ENCODE measurements around the gene PLD4.

Gene PLD4

DNA sequence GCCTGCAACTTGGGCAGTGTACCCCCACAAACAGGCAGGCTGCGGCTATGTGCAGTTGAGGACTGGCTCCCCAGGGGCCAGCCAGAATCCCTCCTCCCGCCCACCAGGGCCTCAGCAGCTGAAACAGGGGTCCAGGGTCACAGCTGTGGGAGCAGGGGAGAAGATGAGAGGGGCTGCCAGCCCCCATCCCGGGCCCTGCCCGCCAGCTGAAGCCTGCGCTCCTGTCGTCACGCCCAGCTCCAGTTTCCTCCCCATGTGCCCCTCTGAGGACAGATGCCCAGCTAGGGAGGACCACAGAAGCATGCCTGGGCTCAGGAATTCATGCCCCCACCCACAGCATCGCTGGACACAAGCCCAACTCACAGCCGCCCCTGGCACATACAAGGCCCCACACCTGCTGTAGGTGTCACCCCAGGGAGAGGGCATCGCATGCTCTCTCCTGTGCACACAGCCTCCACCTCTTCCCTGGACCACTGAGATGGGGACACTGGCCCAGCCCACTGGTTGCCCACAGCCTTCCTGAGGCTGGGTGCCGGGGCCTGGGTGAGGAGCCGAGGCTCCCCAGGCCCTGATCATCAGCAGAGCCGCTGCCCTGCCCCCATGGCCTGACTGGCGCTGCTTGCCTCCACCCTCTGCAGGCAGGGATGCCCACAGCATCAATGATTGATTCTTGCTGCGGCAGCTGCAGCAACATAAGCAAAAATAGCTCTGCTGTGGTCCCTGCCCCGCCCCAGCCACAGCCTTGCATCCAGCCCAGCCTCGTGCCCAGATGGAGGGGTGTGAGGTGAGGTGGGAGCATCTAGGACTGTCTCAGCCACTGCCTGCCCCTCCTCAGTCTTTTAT lies 57.2 kb downstream of the PLD4 start:
- H3K27me3 ChIP-seq, result peaks cover 48% of the 10 kb centered on the region
- TF ChIP-seq, protein P1, sequence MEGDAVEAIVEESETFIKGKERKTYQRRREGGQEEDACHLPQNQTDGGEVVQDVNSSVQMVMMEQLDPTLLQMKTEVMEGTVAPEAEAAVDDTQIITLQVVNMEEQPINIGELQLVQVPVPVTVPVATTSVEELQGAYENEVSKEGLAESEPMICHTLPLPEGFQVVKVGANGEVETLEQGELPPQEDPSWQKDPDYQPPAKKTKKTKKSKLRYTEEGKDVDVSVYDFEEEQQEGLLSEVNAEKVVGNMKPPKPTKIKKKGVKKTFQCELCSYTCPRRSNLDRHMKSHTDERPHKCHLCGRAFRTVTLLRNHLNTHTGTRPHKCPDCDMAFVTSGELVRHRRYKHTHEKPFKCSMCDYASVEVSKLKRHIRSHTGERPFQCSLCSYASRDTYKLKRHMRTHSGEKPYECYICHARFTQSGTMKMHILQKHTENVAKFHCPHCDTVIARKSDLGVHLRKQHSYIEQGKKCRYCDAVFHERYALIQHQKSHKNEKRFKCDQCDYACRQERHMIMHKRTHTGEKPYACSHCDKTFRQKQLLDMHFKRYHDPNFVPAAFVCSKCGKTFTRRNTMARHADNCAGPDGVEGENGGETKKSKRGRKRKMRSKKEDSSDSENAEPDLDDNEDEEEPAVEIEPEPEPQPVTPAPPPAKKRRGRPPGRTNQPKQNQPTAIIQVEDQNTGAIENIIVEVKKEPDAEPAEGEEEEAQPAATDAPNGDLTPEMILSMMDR (IDR thresholded peaks at IDR 0.05), result no peak
- H3K4me1 ChIP-seq (ENCODE audit: control insufficient read depth in 1 of 2, insufficient read depth in 1 of 2, low read depth in 1 of 2, low read length in 1 of 2), result peaks cover 22 to 23% of the 10 kb centered on the region in 2 experiments
- H3K4me3 ChIP-seq (ENCODE audit: low read depth in 1 of 2, low read length in 1 of 2), result no peak overlapping the region
- H3K9me3 ChIP-seq, result no peaks in the 10 kb centered on the region
- H3K27ac ChIP-seq, result no peak overlapping the region
- H3K36me3 ChIP-seq, result no peaks in the 10 kb centered on the region

DNA sequence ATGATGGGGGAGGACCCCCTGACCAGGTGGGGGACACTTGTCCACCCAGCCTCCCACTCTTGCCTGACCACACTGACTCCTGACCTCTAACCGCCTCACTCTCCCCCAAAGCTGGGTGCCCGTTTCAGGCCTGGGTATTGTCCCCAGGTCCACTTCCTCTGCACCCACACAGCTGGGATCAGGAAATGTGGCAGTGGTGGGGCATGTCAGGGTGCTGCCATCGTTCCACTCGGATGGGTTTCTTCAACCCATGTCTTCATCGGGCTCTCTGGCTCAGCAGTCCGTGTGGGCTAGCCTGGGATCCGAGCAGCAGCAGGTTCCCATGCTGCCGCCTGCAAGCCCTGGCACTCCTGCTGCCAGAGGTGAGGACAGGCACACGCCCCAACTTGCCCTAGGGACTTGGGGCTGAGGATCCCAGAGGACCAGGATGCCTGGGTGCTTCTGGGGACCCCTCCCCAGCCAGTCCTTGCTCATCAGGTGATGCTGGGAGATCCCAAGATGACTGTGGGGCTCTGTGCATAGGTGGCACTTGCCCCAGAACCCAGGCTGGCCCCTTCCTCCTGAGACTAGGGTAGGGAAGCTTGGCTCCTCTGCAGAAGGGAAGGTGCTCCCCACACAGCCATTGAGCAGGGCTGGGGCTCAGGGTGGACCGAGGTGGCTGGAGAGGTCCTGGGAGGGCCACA lies 58.0 kb downstream of the PLD4 start:
- Histone ChIP-seq H3K4me1 (ENCODE audit: control insufficient read depth in 1 of 2, insufficient read depth in 1 of 2, low read depth in 1 of 2, low read length in 1 of 2) (peaks cover 23 to 24% of the 10 kb centered on the region in 2 experiments), H3K4me3 (ENCODE audit: low read depth in 1 of 2, low read length in 1 of 2) (no peak overlapping the region), H3K27me3 (peaks cover 40% of the 10 kb centered on the region), H3K27ac (no peak overlapping the region), H3K36me3 (no peaks in the 10 kb centered on the region), H3K9me3 (no peaks in the 10 kb centered on the region)
- TF ChIP-seq, protein P1 (IDR thresholded peaks at IDR 0.05), result no peak

All from neutrophil (primary cell).